Endothelial cell of umbilical vein (primary cell): ENCODE data around the gene STYXL1.

ENCODE experiments used
- EZH2 ChIP-seq: IDR thresholded peaks from 2 replicates; pipeline ENCODE4 v1.6.1; 2012; ENCODE audit warnings: borderline replicate concordance, low read depth, mild to moderate bottlenecking, moderate library complexity, low read length, inconsistent platforms; ENCODE audit not compliant: severe bottlenecking
- GATA2 ChIP-seq: IDR thresholded peaks from 2 replicates; pipeline ENCODE4 v1.7.0; 2011; ENCODE audit warnings: low read depth, mild to moderate bottlenecking, moderate library complexity, mixed read lengths, low read length; ENCODE audit not compliant: insufficient read length, insufficient read depth
- POLR2A ChIP-seq: IDR thresholded peaks from 2 replicates; pipeline ENCODE4 v1.6.1; 2012; ENCODE audit warnings: low read depth, mild to moderate bottlenecking, control low read depth, low read length
- POLR2AphosphoS5 ChIP-seq: IDR thresholded peaks from 2 replicates; pipeline ENCODE4 v1.6.1; 2012; ENCODE audit warnings: low read depth, mild to moderate bottlenecking, control low read depth, low read length, moderate library complexity; ENCODE audit not compliant: insufficient read depth
- TF ChIP-seq, protein P1 (sequence below), 2 donors: IDR thresholded peaks; 1 replicate in 1 of 2; 2 replicates in 1 of 2; pipeline ENCODE4 v1.5.1; 2011; ENCODE audit warnings: low read length in 2 of 2, mild to moderate bottlenecking in 2 of 2, moderate library complexity in 2 of 2, control low read depth in 1 of 2, inconsistent platforms in 1 of 2, low read depth in 1 of 2; ENCODE audit not compliant: insufficient read depth in 1 of 2; ENCODE audit errors: extremely low read depth in 1 of 2

- TF ChIP-seq POLR2AphosphoS5 (no peak), EZH2 (no peak), GATA2 (no peak), POLR2A (no peak)
- TF ChIP-seq, protein P1, sequence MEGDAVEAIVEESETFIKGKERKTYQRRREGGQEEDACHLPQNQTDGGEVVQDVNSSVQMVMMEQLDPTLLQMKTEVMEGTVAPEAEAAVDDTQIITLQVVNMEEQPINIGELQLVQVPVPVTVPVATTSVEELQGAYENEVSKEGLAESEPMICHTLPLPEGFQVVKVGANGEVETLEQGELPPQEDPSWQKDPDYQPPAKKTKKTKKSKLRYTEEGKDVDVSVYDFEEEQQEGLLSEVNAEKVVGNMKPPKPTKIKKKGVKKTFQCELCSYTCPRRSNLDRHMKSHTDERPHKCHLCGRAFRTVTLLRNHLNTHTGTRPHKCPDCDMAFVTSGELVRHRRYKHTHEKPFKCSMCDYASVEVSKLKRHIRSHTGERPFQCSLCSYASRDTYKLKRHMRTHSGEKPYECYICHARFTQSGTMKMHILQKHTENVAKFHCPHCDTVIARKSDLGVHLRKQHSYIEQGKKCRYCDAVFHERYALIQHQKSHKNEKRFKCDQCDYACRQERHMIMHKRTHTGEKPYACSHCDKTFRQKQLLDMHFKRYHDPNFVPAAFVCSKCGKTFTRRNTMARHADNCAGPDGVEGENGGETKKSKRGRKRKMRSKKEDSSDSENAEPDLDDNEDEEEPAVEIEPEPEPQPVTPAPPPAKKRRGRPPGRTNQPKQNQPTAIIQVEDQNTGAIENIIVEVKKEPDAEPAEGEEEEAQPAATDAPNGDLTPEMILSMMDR (IDR thresholded peaks at IDR 0.05; ENCODE audit: extremely low read depth in 1 of 2, insufficient read depth in 1 of 2, low read depth in 1 of 2, low read length in 2 of 2): no peak
Observed at GRCh38 chr7:75963381-75963995, 84.3 kb downstream of the STYXL1 start.
